D341Med (cell line): ENCODE results near the gene GRIA3.
"Not testable (repeated sequence)": the region's sequence is repeated elsewhere in the genome, so short reads cannot be mapped to it uniquely, and the experiment has no call there.

Source experiments
- DNase-seq: peaks from one replicate; pipeline ENCODE4 v3.0.0; 2012; ENCODE audit warnings: low spot score

The GRIA3 gene

GRCh38 chrX:123455693-123456092, 271.6 kb downstream of the GRIA3 start:
- no peak for DNase-seq

GRCh38 chrX:123464709-123465108, 280.6 kb downstream of the GRIA3 start:
- no peak for DNase-seq

DNA sequence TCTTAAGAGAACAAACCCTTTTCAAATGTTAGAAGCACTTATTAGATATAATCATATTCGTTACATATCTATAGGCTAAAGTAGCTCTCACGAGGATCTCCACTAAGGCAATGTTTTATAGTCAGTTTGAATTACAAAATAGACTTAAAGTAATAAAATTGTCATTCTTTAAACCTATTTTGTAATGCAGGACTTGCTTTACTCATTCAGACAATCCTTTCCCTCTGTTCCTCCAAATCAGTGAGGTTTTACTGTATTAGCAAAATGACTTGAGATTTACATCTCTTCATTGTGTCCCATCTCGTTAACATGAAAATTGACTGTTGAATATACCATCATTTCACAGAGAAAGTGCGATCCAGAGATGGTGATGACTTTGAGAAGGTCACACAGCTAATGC, 284.4 kb downstream of the GRIA3 start:
- DNase-seq: no peak

DNA sequence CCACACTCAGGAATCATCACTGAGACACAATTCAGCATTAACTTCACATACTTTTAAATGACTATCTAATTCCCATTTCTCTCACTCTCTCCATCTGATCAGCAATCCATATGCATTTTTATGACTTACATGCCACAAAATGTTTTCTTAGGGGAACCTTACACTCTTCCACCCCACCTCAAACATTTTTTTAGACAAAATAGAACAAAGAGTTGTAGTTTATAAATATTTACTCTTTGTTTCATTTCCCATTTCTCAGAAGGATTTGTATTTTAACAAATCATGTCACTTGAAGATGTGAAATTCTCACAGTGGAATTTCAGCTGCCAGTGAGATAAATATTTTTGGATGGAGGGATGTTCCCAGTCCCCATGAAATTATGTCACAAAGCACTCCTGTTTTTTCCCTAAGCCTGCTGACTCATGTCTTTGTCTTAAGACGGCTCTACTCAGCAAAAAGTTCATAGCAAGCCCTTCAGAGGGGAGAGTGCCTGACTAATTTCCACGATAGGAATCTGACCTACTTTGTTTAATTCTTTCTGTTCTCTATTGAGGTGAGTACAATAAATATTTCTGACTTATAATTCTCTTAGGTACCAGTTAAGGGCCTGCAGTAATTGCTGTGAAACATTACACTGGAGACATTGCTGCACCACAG, 291.1 kb downstream of the GRIA3 start:
- DNase-seq: no peak

- DNase-seq: no peak
Measured at GRCh38 chrX:123476611-123477219, 292.6 kb downstream of the GRIA3 start.

- no peak for DNase-seq
Measured at GRCh38 chrX:123477673-123478072, 293.6 kb downstream of the GRIA3 start.

DNA sequence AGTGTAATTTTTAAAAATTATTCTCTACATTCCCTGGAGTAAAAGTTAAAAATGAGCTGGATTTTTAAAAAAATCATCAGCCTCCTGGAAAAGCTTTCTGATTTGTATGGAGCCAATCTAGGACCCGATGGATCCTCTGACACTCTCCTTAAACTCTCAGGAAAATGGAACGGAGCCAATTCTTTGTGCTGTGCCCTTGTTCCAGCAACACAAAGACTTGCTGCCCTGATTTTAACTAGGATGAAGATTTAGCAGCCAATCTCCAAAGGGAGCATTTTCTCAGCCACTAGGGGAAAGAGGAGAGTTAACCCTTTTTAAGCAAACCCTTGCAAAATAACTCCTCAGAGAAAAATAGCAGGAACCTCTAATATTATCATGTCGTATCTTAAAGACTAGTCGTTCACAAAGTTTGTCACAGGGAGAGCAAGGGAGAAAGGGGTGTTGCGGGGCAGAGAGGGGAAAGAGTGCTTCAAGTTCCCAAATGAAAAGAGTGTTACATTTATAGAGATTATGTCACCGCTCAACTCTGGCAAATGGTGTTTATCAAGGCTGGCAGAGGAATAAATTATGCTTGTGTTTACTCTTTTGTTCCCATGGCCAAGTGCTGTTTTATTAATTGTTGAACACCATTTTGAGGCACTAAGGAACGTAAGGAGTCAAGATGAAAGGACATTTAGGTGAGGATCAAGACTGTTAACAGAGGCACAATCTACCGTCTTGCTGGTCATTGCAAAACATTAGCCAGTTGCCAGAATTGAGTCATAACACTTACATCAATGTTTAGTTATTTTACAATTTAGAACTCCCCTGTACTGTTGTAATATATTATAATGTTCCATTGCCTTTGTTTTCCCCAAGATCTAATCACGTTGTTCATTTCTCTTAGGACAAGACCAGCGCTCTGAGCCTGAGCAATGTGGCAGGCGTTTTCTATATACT, 298.1 kb downstream of the GRIA3 start:
- DNase-seq: no peak

DNA sequence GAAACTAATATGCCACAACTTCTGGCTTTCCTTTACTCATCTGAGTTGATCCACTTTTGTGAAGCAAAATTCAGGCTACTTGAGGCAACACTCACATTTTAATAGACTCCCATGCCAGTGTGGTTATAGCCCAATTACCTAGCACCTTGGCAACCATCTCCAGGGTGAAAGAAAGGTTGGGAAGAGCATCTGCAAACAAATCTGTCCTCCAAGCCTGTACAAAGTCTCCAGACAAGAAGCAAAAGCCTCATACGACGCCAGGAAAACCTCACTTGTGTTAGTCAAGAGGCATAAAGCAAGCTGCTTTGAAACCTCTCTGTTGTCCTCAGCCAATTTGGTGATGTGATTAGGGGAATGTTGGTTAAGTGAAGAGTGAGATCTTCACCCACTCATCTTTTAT, 302.2 kb downstream of the GRIA3 start:
- DNase-seq: no peak

- no peak for DNase-seq
Measured at GRCh38 chrX:123487236-123487635, 303.2 kb downstream of the GRIA3 start.

GRCh38 chrX:123487669-123488068, 303.6 kb downstream of the GRIA3 start:
- no peak for DNase-seq

DNA sequence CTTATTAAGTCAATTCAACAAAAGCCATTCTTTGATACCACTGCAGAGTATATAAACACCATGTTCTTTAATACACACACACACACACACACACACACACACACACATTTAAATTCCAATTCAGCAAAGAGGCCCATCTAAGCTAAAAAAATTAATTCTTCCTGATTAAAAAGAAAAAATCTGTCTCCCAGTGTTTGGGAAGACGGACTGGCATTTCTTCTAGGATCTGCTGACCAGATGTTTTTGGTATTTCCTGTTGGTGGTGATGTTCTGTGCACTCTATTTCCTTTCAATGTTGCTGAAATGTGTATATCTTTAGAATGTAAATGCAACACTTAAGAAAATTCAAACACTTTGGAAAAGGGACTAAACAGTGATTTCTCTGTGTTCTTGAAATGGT, 304.9 kb downstream of the GRIA3 start:
- DNase-seq: no peak

- no peak for DNase-seq
Measured at GRCh38 chrX:123493857-123494256, 309.8 kb downstream of the GRIA3 start.

GRCh38 chrX:123499787-123500186, 315.7 kb downstream of the GRIA3 start:
- no peak for DNase-seq

DNA sequence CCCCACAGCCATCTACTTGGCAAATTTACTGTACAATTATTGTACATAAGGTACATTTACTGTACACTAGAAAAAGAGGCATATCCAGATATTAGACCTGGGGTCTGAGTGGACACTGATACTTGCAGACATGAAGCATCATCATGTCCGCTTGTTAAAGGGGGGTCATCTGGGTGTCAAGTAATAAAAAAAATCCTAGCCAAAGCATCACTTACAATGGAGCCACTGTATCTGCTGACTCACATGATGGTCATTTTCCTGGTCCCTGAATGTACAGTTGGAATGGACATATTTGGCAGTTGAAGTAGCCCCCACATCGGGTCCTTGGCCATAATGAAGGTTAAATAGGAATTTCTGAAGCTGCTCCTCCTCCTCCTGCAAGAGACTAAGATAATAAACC, 320.0 kb downstream of the GRIA3 start:
- DNase-seq: no peak

- DNase-seq: no peak
Measured at GRCh38 chrX:123504630-123505270, 320.7 kb downstream of the GRIA3 start.

GRCh38 chrX:123513585-123514278, 329.7 kb downstream of the GRIA3 start:
- DNase-seq: no peak

- not testable (repeated sequence) for DNase-seq
Measured at GRCh38 chrX:123514279-123514640, 330.2 kb downstream of the GRIA3 start.

- no peak for DNase-seq
Measured at GRCh38 chrX:123518791-123519190, 334.7 kb downstream of the GRIA3 start.

DNA sequence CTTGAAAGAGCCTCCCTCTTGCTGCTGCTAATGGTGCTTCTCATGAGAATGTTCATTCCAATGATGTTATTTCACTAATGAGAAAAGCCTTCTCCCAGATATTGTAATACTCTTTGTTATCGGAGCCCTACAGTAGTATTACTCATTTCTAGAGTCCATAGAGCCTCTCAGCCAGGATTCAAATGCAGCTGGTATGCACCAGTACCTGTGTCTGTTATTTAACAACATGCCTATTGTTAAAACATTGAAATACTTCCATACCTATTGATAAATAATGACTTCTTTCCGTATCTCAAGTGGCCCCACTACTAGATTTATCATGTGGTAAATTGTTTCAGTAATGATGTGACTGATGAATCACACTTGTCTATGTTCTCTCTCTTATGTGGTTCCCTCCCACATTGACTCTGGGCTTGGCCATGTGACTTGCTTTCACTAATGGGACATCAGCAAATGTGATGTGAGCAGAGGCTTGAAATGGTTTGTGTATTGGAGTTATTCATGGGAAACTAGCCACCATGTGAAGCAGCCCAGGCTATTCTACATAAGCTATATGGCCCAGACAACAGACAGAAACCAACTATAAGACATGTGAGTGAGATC, 341.1 kb downstream of the GRIA3 start:
- no peak for DNase-seq

GRCh38 chrX:123530726-123531125, 346.6 kb downstream of the GRIA3 start:
- not testable (repeated sequence) for DNase-seq
